K562 (cell line): ENCODE measurements around the gene DYSF. TPM values are rescaled to one million over a fixed set of nuclear protein-coding genes. Genes with fewer than 3 reads are reported as not detected.

Experiments used
- CTBP1 ChIP-seq: fragments of 450-650 bp; IDR thresholded peaks from 2 replicates; pipeline ENCODE4 v1.6.1; 2016; ENCODE audit warnings: borderline replicate concordance
- CXXC5 ChIP-seq: fragments of 250-450 bp; sonication (Bioruptor Pico); IDR thresholded peaks from 2 replicates; pipeline ENCODE4 v1.8.0; 2022; ENCODE audit warnings: inconsistent platforms, mild to moderate bottlenecking, moderate library complexity
- EP400 ChIP-seq: fragments of 450-650 bp; IDR thresholded peaks from 2 replicates; pipeline ENCODE4 v1.6.1; 2017; ENCODE audit warnings: antibody characterized with exemption, mild to moderate bottlenecking, moderate library complexity
- ETV1 ChIP-seq: fragments of 450-650 bp; conservative IDR thresholded peaks from 2 replicates; pipeline ENCODE4 v1.6.1; 2016; ENCODE audit warnings: missing genetic modification characterization, control low read depth, low read depth, missing compliant biosample characterization
- HMG20B ChIP-seq: fragments of 250-450 bp; sonication (Bioruptor Pico); IDR thresholded peaks from 2 replicates; pipeline ENCODE4 v1.5.0; 2021; ENCODE audit warnings: mild to moderate bottlenecking
- L3MBTL2 ChIP-seq: fragments of 450-650 bp; IDR thresholded peaks from 2 replicates; pipeline ENCODE4 v1.6.1; 2016; ENCODE audit warnings: mild to moderate bottlenecking, moderate library complexity
- MTA2 ChIP-seq: fragments of 450-650 bp; IDR thresholded peaks from 2 replicates; pipeline ENCODE4 v1.6.1; 2016; ENCODE audit warnings: low read depth
- MYC ChIP-seq, 2 experiments: fragments of 250-450 bp in 1 of 2; sonication (Bioruptor Pico) in 1 of 2; IDR thresholded peaks; 2 replicates each; pipeline versions ENCODE4 v1.5.1 to v1.6.1; 2012 to 2021; ENCODE audit warnings: low read depth in 2 of 2, borderline replicate concordance in 1 of 2, improper control_type of control experiment in 1 of 2, low read length in 1 of 2, mild to moderate bottlenecking in 1 of 2, moderate library complexity in 1 of 2
- PTTG1 ChIP-seq: fragments of 450-650 bp; IDR thresholded peaks from 2 replicates; pipeline ENCODE4 v1.6.1; 2016; ENCODE audit warnings: low read depth, mild to moderate bottlenecking, missing genetic modification characterization, missing compliant biosample characterization
- RBM15 ChIP-seq: fragments of 200-400 bp; formaldehyde crosslinking; IDR thresholded peaks from 2 replicates; pipeline ENCODE4 v1.6.1; 2018; ENCODE audit warnings: mild to moderate bottlenecking, low read length, moderate library complexity; ENCODE audit not compliant: insufficient read depth
- SMAD4 ChIP-seq: fragments of 250-450 bp; sonication (Bioruptor Pico); conservative IDR thresholded peaks from 2 replicates; pipeline ENCODE4 v1.8.0; 2021; ENCODE audit warnings: inconsistent platforms, mild to moderate bottlenecking, moderate library complexity
- TAF7 ChIP-seq: fragments of 450-650 bp; IDR thresholded peaks from 2 replicates; pipeline ENCODE4 v1.6.1; 2016; ENCODE audit warnings: missing genetic modification characterization, missing compliant biosample characterization
- TCF3 ChIP-seq: sonication (generic); formaldehyde crosslinking; IDR thresholded peaks from 2 replicates; pipeline ENCODE4 v1.4.0; 2020; ENCODE audit warnings: mild to moderate bottlenecking, missing genetic modification reagents
- TRIM24 ChIP-seq, 2 experiments: fragments of 450-650 bp; IDR thresholded peaks; 2 replicates each; pipeline ENCODE4 v1.6.1; 2016
- ZNF175 ChIP-seq: fragments of 200-800 bp; sonication (Bioruptor generic); IDR thresholded peaks from 2 replicates; pipeline ENCODE4 v1.6.1; 2016; ENCODE audit warnings: low read depth, mild to moderate bottlenecking, missing genetic modification characterization, missing compliant biosample characterization
- ZNF311 ChIP-seq: fragments of 250-450 bp; sonication (Bioruptor Pico); IDR thresholded peaks from 2 replicates; pipeline ENCODE4 v1.4.0; 2020; ENCODE audit warnings: mild to moderate bottlenecking, moderate library complexity
- polyA plus RNA-seq, 8 experiments: library from polyadenylated mRNA; depleted of rRNA in 4 of 8; stranded (reverse) in 5 of 8; unstranded in 3 of 8; fragments of >200 nt; fragmentation: Nextera tagmentation in 2 of 8; fragmentation: Illumina TruSeq in 1 of 8; extraction: Ambion mirVana in 2 of 8; extraction: Trizol in 1 of 8; gene quantifications; 2 replicates each; pipeline versions ENCODE4 v1.2.1 to v1.2.3, GENCODE V29; 2011 to 2014; ENCODE audit warnings: inconsistent platforms in 1 of 8, missing spikeins in 1 of 8
- total RNA-seq, 7 experiments: library from RNA; depleted of rRNA in 6 of 7; stranded (reverse); fragments of >200 nt in 6 of 7; fragmentation: Illumina TruSeq in 2 of 7; extraction: Trizol in 2 of 7; gene quantifications; 2 replicates each; pipeline versions ENCODE4 v1.2.1 to v1.2.3, GENCODE V29; 2011 to 2021; ENCODE audit warnings: low replicate concordance in 1 of 7
- TF ChIP-seq, protein P1 (sequence below): fragments of 200-800 bp; sonication (Bioruptor generic); IDR thresholded peaks from 2 replicates; pipeline ENCODE4 v1.6.1; 2017; ENCODE audit warnings: missing genetic modification characterization, missing compliant biosample characterization
- TF ChIP-seq, protein P2 (sequence below): fragments of 250-450 bp; sonication (Bioruptor Pico); IDR thresholded peaks from 2 replicates; pipeline ENCODE4 v1.8.0; 2021; ENCODE audit warnings: moderate library complexity, mild to moderate bottlenecking, inconsistent platforms
- TF ChIP-seq, protein P3 (sequence below): fragments of 450-650 bp; IDR thresholded peaks from 2 replicates; pipeline ENCODE4 v1.6.1; 2014; ENCODE audit warnings: low read depth, mild to moderate bottlenecking, moderate library complexity, borderline replicate concordance
- TF ChIP-seq, protein P4 (sequence below): fragments of 450-650 bp; formaldehyde crosslinking; IDR thresholded peaks from 2 replicates; pipeline ENCODE4 v1.4.0; 2022; ENCODE audit warnings: mild to moderate bottlenecking, moderate library complexity
- TF ChIP-seq, protein P5 (sequence below): fragments of 250-450 bp; sonication (Bioruptor Pico); IDR thresholded peaks from 2 replicates; pipeline ENCODE4 v1.5.0; 2020; ENCODE audit warnings: mild to moderate bottlenecking

DYSF gene
- total and polyA plus RNA-seq, 9 of the 15 experiments (the other 6 are each of a cell fraction or from before 2014, with no cell fraction given) = 0.01 to 0.80 (median 0.29) TPM

DNA sequence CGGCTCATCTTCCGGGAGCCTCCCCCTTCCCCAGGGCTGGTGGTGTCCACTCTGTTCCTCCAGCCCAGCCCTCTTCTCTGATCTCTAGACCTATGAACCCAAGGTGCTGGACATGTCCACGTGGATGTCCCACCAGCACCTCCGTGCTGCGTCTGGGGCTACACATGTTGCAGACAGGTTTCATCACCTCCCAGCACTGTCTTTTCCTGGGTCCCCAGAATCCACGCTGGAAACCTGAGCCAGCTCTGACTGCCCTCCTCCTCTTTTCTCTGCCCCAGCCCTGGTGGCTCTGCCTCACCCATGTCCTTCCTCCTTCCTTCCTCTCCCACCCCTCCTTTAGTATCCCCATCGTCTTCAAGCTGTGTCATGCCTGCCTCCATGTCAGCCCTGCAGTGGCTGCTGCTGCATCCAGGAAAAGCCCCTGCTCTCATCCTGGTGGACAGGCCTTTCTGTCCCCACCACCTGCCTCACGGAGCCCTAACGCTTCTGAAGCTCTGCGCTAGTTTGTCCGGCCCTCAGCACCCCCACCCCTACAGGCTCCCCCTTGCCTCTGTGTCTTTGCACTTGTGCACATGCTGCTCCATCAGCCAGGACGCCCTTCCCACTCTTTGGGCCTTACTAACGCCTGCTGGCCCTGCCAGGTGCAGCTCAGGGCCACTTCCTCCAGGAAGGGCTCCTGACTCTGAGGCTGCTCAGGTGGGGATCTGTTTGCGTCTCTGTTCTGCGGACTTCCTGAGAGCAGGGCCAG lies 105.9 kb downstream of the DYSF start (continued):
- TF ChIP-seq, protein P1, sequence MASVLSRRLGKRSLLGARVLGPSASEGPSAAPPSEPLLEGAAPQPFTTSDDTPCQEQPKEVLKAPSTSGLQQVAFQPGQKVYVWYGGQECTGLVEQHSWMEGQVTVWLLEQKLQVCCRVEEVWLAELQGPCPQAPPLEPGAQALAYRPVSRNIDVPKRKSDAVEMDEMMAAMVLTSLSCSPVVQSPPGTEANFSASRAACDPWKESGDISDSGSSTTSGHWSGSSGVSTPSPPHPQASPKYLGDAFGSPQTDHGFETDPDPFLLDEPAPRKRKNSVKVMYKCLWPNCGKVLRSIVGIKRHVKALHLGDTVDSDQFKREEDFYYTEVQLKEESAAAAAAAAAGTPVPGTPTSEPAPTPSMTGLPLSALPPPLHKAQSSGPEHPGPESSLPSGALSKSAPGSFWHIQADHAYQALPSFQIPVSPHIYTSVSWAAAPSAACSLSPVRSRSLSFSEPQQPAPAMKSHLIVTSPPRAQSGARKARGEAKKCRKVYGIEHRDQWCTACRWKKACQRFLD (CRISPR knock-in tag) = peak; percentile 41; the same call in 1 of the 2 replicates
- TF ChIP-seq ETV1 (tag) (0 out of 2 replicates have a peak, but pooled peaks have one; percentile 8), MTA2 (no peak), CTBP1 (0 out of 2 replicates have a peak, but pooled peaks have one; percentile 24), SMAD4 (CRISPR knock-in tag) (peak; percentile 83), PTTG1 (tag) (no peak), MYC (IDR thresholded peaks at IDR 0.05; ENCODE audit: low read depth, low read length) (peak; percentile 78), MYC (CRISPR knock-in tag; IDR thresholded peaks at IDR 0.05; ENCODE audit: borderline replicate concordance, low read depth) (no peak), CXXC5 (CRISPR knock-in tag) (peak; percentile 63), TRIM24 (IDR thresholded peaks at IDR 0.05) (peak; percentile 45 to 48; a peak in 2 of 4 replicates), TAF7 (tag) (0 out of 2 replicates have a peak, but pooled peaks have one; percentile 29), EP400 (0 out of 2 replicates have a peak, but pooled peaks have one; percentile 30), ZNF311 (CRISPR knock-in tag) (no peak), TCF3 (CRISPR knock-in tag) (no peak), HMG20B (CRISPR knock-in tag) (no peak), ZNF175 (CRISPR knock-in tag) (peak; percentile 70), L3MBTL2 (peak; percentile 73), RBM15 (no peak)
- TF ChIP-seq, protein P2, sequence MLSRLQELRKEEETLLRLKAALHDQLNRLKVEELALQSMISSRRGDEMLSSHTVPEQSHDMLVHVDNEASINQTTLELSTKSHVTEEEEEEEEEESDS = no peak
- TF ChIP-seq, protein P3, sequence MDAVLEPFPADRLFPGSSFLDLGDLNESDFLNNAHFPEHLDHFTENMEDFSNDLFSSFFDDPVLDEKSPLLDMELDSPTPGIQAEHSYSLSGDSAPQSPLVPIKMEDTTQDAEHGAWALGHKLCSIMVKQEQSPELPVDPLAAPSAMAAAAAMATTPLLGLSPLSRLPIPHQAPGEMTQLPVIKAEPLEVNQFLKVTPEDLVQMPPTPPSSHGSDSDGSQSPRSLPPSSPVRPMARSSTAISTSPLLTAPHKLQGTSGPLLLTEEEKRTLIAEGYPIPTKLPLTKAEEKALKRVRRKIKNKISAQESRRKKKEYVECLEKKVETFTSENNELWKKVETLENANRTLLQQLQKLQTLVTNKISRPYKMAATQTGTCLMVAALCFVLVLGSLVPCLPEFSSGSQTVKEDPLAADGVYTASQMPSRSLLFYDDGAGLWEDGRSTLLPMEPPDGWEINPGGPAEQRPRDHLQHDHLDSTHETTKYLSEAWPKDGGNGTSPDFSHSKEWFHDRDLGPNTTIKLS = 0 out of 2 replicates have a peak, but pooled peaks have one; percentile 22
- TF ChIP-seq, protein P4, sequence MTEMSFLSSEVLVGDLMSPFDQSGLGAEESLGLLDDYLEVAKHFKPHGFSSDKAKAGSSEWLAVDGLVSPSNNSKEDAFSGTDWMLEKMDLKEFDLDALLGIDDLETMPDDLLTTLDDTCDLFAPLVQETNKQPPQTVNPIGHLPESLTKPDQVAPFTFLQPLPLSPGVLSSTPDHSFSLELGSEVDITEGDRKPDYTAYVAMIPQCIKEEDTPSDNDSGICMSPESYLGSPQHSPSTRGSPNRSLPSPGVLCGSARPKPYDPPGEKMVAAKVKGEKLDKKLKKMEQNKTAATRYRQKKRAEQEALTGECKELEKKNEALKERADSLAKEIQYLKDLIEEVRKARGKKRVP (CRISPR knock-in tag) = peak; percentile 66
- TF ChIP-seq, protein P5, sequence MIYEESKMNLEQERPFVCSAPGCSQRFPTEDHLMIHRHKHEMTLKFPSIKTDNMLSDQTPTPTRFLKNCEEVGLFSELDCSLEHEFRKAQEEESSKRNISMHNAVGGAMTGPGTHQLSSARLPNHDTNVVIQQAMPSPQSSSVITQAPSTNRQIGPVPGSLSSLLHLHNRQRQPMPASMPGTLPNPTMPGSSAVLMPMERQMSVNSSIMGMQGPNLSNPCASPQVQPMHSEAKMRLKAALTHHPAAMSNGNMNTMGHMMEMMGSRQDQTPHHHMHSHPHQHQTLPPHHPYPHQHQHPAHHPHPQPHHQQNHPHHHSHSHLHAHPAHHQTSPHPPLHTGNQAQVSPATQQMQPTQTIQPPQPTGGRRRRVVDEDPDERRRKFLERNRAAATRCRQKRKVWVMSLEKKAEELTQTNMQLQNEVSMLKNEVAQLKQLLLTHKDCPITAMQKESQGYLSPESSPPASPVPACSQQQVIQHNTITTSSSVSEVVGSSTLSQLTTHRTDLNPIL (CRISPR knock-in tag) = no peak
